Liver (tissue), 9 donors: ENCODE results near the gene GALNT14. TPM values are rescaled to one million over a fixed set of nuclear protein-coding genes. Genes with fewer than 3 reads are reported as not detected.

Source experiments
- DNase-seq: peaks from one replicate; pipeline ENCODE4 v3.0.0-alpha.2; 2017; ENCODE audit warnings: low spot score
- H3K27ac ChIP-seq, 2 donors: one replicate each; pipeline ENCODE4 v1.7.0; 2013; ENCODE audit warnings: inconsistent platforms in 2 of 2, low read length in 2 of 2, control low read depth in 1 of 2, low read depth in 1 of 2, mild to moderate bottlenecking in 1 of 2
- H3K27me3 ChIP-seq, 4 donors: one replicate each; pipeline versions ENCODE4 v1.6.1 to v1.7.0; 2013; ENCODE audit warnings: low read length in 3 of 4, inconsistent platforms in 1 of 4, mild to moderate bottlenecking in 1 of 4, moderate library complexity in 1 of 4; ENCODE audit not compliant: control insufficient read depth in 4 of 4, insufficient read depth in 4 of 4
- H3K36me3 ChIP-seq, 4 donors: one replicate each; pipeline versions ENCODE4 v1.6.1 to v1.7.0; 2013; ENCODE audit warnings: low read length in 3 of 4, mild to moderate bottlenecking in 3 of 4, low read depth in 1 of 4, moderate library complexity in 1 of 4; ENCODE audit not compliant: control insufficient read depth in 4 of 4, insufficient read depth in 3 of 4
- H3K4me1 ChIP-seq, 4 donors: one replicate each; pipeline versions ENCODE4 v1.6.1 to v1.7.0; 2013; ENCODE audit warnings: low read length in 3 of 4, mild to moderate bottlenecking in 3 of 4, moderate library complexity in 1 of 4; ENCODE audit not compliant: control insufficient read depth in 4 of 4, insufficient read depth in 4 of 4
- H3K4me3 ChIP-seq, 3 donors: one replicate each; pipeline versions ENCODE4 v1.6.1 to v1.7.0; 2013; ENCODE audit warnings: low read length in 3 of 3, control low read depth in 1 of 3, low read depth in 1 of 3, mild to moderate bottlenecking in 1 of 3
- H3K9ac ChIP-seq, 2 donors: one replicate each; pipeline ENCODE4 v1.7.0; 2013; ENCODE audit warnings: low read length in 2 of 2, mild to moderate bottlenecking in 2 of 2, moderate library complexity in 2 of 2, control low read depth in 1 of 2, low read depth in 1 of 2
- H3K9me3 ChIP-seq, 4 donors: one replicate each; pipeline versions ENCODE4 v1.6.1 to v1.7.0; 2013; ENCODE audit warnings: low read length in 3 of 4; ENCODE audit not compliant: control insufficient read depth in 4 of 4
- ATF3 ChIP-seq: IDR thresholded peaks from 2 replicates; pipeline ENCODE4 v1.6.1; 2016; ENCODE audit warnings: antibody characterized with exemption
- CTCF ChIP-seq: fragments of 150-350 bp; IDR thresholded peaks from 2 replicates; pipeline ENCODE4 v1.5.1; 2017; ENCODE audit warnings: improper control_type of control experiment, low read depth, low read length; ENCODE audit not compliant: missing input control
- EGR1 ChIP-seq, 2 donors: IDR thresholded peaks; 2 replicates each; pipeline ENCODE4 v1.6.1; 2016 to 2018; ENCODE audit warnings: antibody characterized with exemption in 2 of 2, low read depth in 2 of 2
- FOXA1 ChIP-seq: IDR thresholded peaks from 2 replicates; pipeline ENCODE4 v1.6.1; 2016; ENCODE audit warnings: antibody characterized with exemption
- FOXA2 ChIP-seq: IDR thresholded peaks from 2 replicates; pipeline ENCODE4 v1.6.1; 2016; ENCODE audit warnings: antibody characterized with exemption
- GABPA ChIP-seq, 2 donors: IDR thresholded peaks in 1 of 2; conservative IDR thresholded peaks in 1 of 2; 2 replicates each; pipeline ENCODE4 v1.6.1; 2016; ENCODE audit warnings: antibody characterized with exemption in 2 of 2, mild to moderate bottlenecking in 1 of 2, moderate library complexity in 1 of 2
- HNF4A ChIP-seq, 2 donors: conservative IDR thresholded peaks; 2 replicates each; pipeline ENCODE4 v1.6.1; 2016; ENCODE audit warnings: antibody characterized with exemption in 2 of 2, mild to moderate bottlenecking in 2 of 2
- HNF4G ChIP-seq: IDR thresholded peaks from 2 replicates; pipeline ENCODE4 v1.6.1; 2016; ENCODE audit warnings: antibody characterized with exemption
- JUND ChIP-seq, 2 donors: IDR thresholded peaks; 2 replicates each; pipeline ENCODE4 v1.6.1; 2016; ENCODE audit warnings: antibody characterized with exemption in 2 of 2
- MAX ChIP-seq: IDR thresholded peaks from 2 replicates; pipeline ENCODE4 v1.6.1; 2016; ENCODE audit warnings: antibody characterized with exemption
- NR2F2 ChIP-seq: IDR thresholded peaks from 2 replicates; pipeline ENCODE4 v1.6.1; 2016; ENCODE audit warnings: antibody characterized with exemption
- RAD21 ChIP-seq, 2 donors: IDR thresholded peaks; 2 replicates each; pipeline ENCODE4 v1.6.1; 2016; ENCODE audit warnings: antibody characterized with exemption in 2 of 2, mild to moderate bottlenecking in 2 of 2
- RXRA ChIP-seq, 2 donors: IDR thresholded peaks; 2 replicates each; pipeline ENCODE4 v1.6.1; 2017 to 2018; ENCODE audit warnings: antibody characterized with exemption in 2 of 2, mild to moderate bottlenecking in 1 of 2
- SP1 ChIP-seq: IDR thresholded peaks from 2 replicates; pipeline ENCODE4 v1.6.1; 2018; ENCODE audit warnings: antibody characterized with exemption, mild to moderate bottlenecking
- TAF1 ChIP-seq: conservative IDR thresholded peaks from 2 replicates; pipeline ENCODE4 v1.6.1; 2016; ENCODE audit warnings: antibody characterized with exemption, mild to moderate bottlenecking
- YY1 ChIP-seq: IDR thresholded peaks from 2 replicates; pipeline ENCODE4 v1.6.1; 2016; ENCODE audit warnings: antibody characterized with exemption, mild to moderate bottlenecking
- ZBTB33 ChIP-seq: IDR thresholded peaks from 2 replicates; pipeline ENCODE4 v1.6.1; 2016; ENCODE audit warnings: antibody characterized with exemption
- WGBS: extraction: QIAGEN DNeasy Blood & Tissue Kit; methylation state at CpG from one replicate; pipeline ENCODE4 v1.1.7; 2013; 5-methylcytosine and 5-hydroxymethylcytosine counted together
- polyA plus RNA-seq, 2 donors: library from polyadenylated mRNA; stranded (reverse) in 1 of 2; unstranded in 1 of 2; fragments of 200-250 nt in 1 of 2; fragments of >200 nt in 1 of 2; fragmentation: Nextera tagmentation in 1 of 2; extraction: Ambion mirVana in 1 of 2; gene quantifications; one replicate each; pipeline versions ENCODE4 v1.2.1 to v1.2.3, GENCODE V29; 2013 to 2015
- total RNA-seq, 2 donors: library from RNA; depleted of rRNA; stranded (reverse); fragments of >200 nt; gene quantifications; one replicate each; pipeline ENCODE4 v1.2.3, GENCODE V29; 2014
- donor health status: healthy.
- donor health status: healthy.
- donor health status: healthy.
- donor health status: healthy.
- donor health status: healthy.

Gene GALNT14
- total and polyA plus RNA-seq, 4 donors = 0.86 to 2.0 (median 1.5) TPM

GRCh38 chr2:30978044-30978443 lies 160.2 kb downstream of the GALNT14 start:
- H3K36me3 ChIP-seq = no peaks in the 10 kb centered on the region
- H3K4me3 ChIP-seq = no peak overlapping the region
- H3K9me3 ChIP-seq = no peaks in the 10 kb centered on the region
- TF ChIP-seq ATF3 (no peak), SP1 (no peak), TAF1 (no peak), FOXA1 (no peak), EGR1 (IDR thresholded peaks at IDR 0.05; ENCODE audit: low read depth in 2 of 2) (no peak), RXRA (IDR thresholded peaks at IDR 0.05) (no peak), ZBTB33 (no peak), CTCF (no peak), MAX (no peak), HNF4A (conservative IDR thresholded peaks at IDR 0.05) (no peak), YY1 (no peak), JUND (IDR thresholded peaks at IDR 0.05) (no peak), RAD21 (IDR thresholded peaks at IDR 0.05) (no peak), FOXA2 (no peak)
- WGBS = 67% methylated on average over 5 of the region's 5 CpGs
- H3K27ac ChIP-seq = no peak overlapping the region
- no peaks in the 10 kb centered on the region for H3K4me1 ChIP-seq
- no peak overlapping the region for H3K9ac ChIP-seq
- no peaks in the 10 kb centered on the region for H3K27me3 ChIP-seq
- DNase-seq = no peak

GRCh38 chr2:30975156-30975555 lies 163.1 kb downstream of the GALNT14 start:
- TF ChIP-seq GABPA (IDR thresholded peaks at IDR 0.05 in 1 of 2, conservative IDR thresholded peaks at IDR 0.05 in 1 of 2) (no peak), RXRA (IDR thresholded peaks at IDR 0.05) (no peak), CTCF (no peak), YY1 (no peak), MAX (no peak), NR2F2 (no peak), HNF4G (no peak), FOXA1 (no peak), FOXA2 (no peak), JUND (IDR thresholded peaks at IDR 0.05) (no peak), ATF3 (no peak), TAF1 (no peak), EGR1 (IDR thresholded peaks at IDR 0.05; ENCODE audit: low read depth in 2 of 2) (no peak), HNF4A (conservative IDR thresholded peaks at IDR 0.05) (no peak)
- Histone ChIP-seq H3K27me3 (no peaks in the 10 kb centered on the region), H3K9me3 (no peaks in the 10 kb centered on the region), H3K4me3 (no peak overlapping the region), H3K27ac (no peak overlapping the region), H3K4me1 (no peaks in the 10 kb centered on the region), H3K36me3 (no peaks in the 10 kb centered on the region), H3K9ac (no peak overlapping the region)
- WGBS = 75% methylated on average over 3 of the region's 3 CpGs
- no peak for DNase-seq
